HG02798 (cell line): ENCODE measurements around the gene NPEPL1.

ENCODE experiments used
- ATAC-seq: cut with Tn5 transposase; IDR thresholded peaks from one replicate; pipeline ENCODE4 v1.9.1; 2021; ENCODE audit warnings: mild to moderate bottlenecking; ENCODE audit not compliant: unreplicated experiment, poor library complexity

The NPEPL1 gene

GRCh38 chr20:58711266-58712051 lies 18.9 kb downstream of the NPEPL1 start:
- ATAC-seq = no peak

GRCh38 chr20:58712151-58712791 lies 19.7 kb downstream of the NPEPL1 start:
- no peak for ATAC-seq

GRCh38 chr20:58712806-58713731 lies 20.5 kb downstream of the NPEPL1 start:
- ATAC-seq = no peak

- ATAC-seq = no peak
Observed at GRCh38 chr20:58713801-58714339, 21.3 kb downstream of the NPEPL1 start.

GRCh38 chr20:58714340-58714922 lies 21.8 kb downstream of the NPEPL1 start:
- ATAC-seq = no peak

- no peak for ATAC-seq
Observed at GRCh38 chr20:58714923-58715351, 22.3 kb downstream of the NPEPL1 start.

- no peak for ATAC-seq
Observed at GRCh38 chr20:58715391-58715800, 22.8 kb downstream of the NPEPL1 start.

GRCh38 chr20:58715801-58716475 lies 23.3 kb downstream of the NPEPL1 start:
- no peak for ATAC-seq

GRCh38 chr20:58716476-58717277 lies 24.1 kb downstream of the NPEPL1 start:
- ATAC-seq = no peak

GRCh38 chr20:58717278-58718091 lies 24.9 kb downstream of the NPEPL1 start:
- no peak for ATAC-seq

- no peak for ATAC-seq
Observed at GRCh38 chr20:58718121-58718563, 25.5 kb downstream of the NPEPL1 start.

GRCh38 chr20:58718729-58719128 lies 26.1 kb downstream of the NPEPL1 start:
- ATAC-seq = no peak

GRCh38 chr20:58719258-58719657 lies 26.7 kb downstream of the NPEPL1 start:
- no peak for ATAC-seq

GRCh38 chr20:58719971-58720371 lies 27.4 kb downstream of the NPEPL1 start:
- no peak for ATAC-seq

GRCh38 chr20:58720890-58721289 lies 28.3 kb downstream of the NPEPL1 start:
- ATAC-seq = no peak

GRCh38 chr20:58721951-58722778 lies 29.6 kb downstream of the NPEPL1 start:
- no peak for ATAC-seq
